Brain pericyte (primary cell): ENCODE results near the gene ANO4.
"Not testable (repeated sequence)": the region's sequence is repeated elsewhere in the genome, so short reads cannot be mapped to it uniquely, and the experiment has no call there.

ENCODE experiments used
- DNase-seq: peaks from one replicate; pipeline ENCODE4 v3.0.0-alpha.2; 2012; ENCODE audit warnings: low read depth, low spot score

ANO4 gene

DNA sequence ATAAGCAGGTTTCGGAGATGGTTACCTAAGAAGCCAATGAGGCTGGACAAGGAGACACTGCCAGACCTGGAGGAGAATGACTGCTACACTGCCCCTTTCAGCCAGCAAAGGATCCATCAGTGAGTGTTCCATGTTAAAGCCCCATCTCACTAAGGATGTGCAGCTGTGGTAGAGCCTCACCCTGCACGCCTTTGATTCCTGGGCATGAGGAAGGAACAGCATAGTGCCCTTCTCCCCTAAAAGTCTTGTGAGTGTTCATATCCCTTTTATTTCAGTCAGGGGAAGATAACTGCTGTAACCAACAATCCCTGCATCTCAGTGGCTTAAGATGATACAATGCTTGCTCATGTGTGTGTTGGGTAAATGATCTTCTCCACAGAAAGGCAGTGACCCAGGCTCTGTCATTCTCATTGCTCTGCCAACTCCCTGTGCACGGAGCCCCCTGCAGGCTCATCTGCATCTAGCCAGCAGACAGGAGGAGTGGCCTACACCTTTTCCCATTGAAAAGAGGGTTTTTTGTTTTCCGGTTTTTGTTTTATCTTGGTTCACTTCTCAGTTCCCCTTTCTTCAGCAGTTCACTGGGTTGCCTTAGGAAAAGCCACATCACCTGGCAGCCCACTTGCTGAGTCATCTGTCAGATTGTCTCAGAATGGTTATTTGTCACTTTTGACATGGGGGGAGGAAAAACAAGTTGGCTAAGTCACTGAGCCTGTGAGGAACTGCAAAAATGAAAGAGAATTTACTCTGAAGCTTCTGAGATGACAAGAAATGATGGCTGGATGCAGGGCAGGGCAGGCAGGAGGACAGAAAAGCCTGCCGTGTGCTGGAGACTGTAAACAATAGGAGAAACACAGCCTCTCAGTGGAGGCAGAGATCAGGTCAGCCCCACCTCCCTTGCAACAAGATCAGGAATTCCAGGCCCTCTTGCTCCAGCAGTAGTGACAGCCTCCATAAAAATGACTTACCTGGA is 193.3 kb downstream of the ANO4 start:
- no peak for DNase-seq

DNA sequence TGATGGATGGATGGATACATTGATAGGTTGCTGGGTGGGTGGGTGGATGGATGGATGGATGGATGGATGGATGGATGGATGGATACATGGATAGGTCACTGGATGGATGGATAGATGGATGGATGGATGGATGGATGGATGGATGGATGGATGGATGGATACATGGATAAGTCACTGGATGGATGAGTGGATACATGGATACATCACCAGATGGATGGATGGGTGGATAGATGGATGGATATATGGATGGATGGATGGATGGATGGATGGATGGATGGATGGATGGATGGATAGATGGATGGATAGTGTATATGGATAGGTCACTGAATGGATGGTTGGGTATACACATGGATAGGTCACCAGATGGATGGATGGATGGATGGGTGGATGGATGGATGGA is 194.9 kb downstream of the ANO4 start:
- DNase-seq, result not testable (repeated sequence)

DNA sequence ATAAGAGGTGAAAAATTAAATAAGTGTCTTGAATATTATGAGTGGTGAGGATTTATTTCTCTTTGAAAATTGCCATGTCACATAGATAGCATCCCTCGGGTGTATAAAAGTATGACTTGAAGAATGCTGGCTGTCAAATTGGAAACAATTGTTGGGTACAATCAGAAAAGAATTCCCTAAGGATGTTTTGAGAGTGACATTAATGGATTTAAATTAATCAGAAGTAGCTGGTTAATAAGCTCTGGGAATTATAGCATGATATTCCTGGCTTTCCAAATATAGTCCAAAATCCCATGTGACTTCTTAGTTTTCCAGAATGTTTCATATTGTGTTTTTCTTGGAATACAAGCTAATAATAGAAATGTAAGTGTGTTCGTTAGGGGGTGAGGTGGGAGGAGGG is 196.5 kb downstream of the ANO4 start:
- DNase-seq, result no peak

DNA sequence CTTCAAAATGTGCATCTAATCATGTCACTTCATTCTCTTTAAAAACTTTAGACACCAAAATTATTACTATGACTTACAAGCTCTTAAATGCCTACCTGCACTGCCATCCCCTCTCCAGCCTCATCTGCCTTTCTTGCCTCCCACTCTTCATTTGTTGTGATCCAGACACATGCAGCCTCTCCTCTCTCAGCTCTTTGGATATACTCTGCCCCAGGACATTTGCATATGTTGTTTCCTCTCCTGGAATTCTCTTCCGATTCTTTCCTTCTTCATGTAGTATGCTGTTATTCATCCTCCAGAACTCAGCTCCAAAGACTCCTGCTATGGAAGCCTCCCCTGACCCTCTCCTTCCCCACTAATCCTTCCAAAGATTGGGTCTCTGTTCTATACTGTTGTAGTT is 197.6 kb downstream of the ANO4 start:
- DNase-seq, result no peak

DNA sequence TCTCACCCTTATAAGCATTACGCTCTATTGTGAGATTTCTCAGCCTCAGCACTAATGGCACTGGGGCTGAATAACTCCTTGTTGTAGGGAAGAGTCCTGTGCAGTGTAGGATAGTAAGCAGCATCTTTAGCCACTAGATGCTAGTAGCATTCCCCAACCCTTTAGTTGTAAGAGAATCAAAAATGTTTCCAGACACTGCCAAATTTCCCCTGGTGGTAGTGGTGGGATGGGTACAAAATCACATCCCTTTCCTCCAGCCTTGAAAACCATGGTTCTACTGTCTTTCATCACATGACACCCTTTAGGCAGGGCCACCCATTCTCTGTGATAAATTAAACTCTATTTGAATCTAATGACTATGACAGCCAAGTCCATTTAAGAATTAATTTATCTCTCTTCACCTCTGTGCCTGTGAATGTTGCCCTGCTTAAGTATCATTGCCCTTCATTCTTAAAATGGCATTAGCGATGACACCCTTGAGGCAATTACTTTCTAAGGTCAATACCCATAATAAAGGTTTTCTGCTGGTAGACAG is 199.4 kb downstream of the ANO4 start:
- no peak for DNase-seq

DNA sequence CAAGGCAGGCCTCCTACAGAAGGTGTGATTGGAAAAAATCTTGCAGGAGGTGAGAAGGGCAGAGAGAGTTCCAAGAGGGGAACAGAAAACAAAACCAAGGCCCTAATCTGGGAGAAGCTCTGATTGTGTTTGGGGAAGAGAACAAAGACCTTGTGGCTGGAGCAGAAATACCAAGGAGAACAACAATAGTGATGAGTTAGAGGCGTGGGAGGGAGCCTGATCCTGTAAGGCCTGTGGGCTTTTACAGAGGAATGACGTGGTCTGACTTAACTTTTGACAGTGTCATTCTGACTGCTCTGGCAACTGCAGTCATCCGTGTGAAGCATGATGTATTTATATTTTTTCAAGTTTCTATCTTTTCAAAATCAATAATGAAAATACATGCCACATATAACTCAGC is 200.6 kb downstream of the ANO4 start:
- DNase-seq, result no peak

DNA sequence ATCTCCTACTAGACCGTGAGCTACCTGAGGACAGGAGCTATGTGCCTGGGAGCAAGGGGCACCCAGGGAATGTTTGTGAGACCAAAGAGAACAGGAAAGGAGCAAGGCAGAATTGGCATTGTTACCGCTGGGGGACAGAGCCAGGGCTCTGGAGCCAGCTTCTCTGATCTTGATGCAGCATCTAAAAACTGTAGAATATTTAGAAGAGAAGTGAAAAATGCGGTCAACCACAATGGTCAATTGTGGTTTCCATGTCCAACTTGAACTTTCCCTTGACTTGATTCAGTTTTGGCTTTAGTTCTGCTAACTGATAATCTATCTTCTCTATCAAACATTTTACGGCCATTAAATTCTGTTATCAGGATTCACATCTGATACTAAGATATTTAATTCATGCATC is 201.2 kb downstream of the ANO4 start:
- no peak for DNase-seq

DNA sequence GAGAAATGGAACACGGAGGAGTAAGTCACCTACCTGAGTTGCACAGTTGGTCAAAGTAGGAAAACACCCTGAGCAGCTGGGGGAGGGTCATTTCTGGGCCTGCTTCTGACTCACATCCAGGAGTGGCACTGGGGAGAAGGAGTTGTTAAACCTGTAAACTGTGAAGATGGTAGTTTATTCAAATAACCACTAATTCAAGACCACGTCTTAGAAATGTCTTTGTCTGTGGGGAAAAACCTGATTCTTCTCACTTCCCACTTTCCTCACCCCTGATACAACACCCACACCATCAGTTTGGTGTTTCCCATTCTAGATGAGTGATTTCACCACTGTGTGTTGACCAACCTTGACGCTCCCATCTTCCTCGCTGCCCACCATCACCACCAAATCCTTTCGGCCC is 207.1 kb downstream of the ANO4 start:
- no peak for DNase-seq

DNA sequence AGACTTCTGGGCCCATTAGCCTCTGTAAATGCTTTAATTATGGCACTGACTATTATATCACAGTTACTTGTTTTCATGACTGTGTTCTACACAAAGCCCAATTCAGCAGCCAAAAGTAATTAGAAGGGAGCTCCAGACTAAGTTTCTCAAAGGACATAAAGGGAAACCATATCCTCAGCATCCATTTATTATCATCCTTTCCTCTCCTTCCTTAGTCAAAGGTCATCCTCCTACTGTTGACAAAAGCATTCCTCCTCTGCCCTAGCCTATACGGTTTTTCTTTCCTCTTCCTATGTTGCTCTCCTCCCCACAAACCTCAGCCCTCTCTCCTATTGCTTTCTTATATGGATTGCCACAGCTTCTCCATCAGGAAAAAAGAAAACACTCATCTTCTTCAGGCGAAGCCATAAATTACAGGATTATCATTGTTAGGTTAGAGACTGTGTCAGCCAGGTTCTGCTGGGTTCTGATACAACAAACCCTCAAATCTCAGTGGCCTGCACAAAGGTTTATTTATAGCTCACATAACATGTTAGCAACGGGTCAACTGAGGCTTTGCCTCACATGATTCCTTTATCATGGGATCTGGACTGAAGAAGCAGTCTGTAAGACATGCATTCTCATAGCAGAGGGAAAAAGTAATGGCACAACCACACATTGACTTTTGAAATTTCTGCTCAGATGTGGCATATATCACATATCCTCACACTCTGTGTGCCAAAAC is 208.3 kb downstream of the ANO4 start:
- DNase-seq, result no peak

DNA sequence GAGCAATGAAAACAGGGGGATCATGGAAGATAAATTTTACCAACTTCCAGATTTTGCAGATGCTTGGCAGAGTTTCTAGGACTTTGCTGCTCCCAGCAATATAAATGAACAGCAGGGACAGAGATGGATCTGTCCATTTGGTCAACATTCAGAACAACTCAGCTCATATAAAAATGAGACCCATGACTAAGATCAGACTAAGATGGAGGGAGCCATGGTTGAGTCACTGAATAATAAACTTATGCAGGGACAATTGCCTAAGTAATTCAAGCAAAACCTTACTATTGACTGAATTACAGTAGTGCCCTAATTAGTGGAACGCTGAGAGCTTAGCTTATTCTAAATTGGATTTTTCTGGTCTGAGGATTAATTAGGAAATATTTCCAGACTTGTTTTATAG is 210.3 kb downstream of the ANO4 start:
- DNase-seq, result no peak

DNA sequence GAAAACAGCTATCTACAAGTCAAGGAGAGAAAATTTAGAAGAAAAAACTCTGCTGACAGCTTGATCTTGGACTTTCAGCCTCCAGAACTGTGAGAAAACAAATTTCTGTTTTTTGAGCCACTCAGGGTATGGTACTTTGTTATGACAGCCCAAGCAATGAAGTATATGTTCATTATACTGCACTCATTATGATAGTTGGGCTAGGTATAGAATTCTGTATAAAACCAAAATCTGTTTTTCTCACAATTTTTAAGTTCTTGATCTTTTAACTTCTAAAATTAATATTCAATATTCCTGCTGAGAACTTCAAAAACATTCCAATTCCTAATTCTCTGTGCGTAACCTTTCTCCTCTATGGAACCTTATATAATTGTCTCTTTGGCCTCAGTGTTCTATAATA is 214.7 kb downstream of the ANO4 start:
- DNase-seq, result no peak

DNA sequence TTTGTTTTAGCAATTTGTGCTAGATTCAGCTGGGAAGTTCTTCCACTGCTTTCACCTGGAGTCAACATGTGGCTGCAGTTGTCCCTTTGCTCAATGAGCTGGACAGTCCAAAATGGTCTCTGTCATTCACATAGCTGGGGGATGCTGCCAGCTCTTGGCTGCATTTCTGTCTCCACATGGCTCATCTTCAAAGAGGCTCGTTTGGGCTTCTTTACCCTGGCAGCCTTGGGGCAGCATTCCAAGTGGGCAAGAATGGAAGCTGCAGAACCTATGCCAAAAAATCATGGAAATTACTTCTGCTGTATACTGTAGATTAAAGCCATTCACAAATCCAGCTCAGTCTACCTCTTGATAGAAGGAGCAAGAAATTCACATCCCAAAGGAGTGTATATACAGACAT is 216.3 kb downstream of the ANO4 start:
- DNase-seq, result no peak

DNA sequence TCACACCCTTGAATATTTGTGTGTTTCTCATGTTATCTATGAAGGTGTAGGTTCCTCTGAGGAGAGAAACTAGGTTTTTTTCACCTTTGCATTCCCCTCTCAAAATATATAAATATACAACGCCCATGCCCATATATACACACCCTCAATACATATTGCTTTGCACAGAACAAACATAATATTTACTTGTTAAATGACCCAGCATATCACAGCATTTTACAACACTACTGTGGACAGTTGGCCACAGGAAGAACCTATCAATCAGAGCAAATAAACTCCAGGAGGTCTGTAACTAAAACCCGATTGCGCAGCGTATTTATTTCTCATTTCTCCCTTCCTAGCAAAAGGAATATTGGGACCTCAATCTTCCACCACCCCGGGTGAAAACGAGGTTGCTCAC is 219.4 kb downstream of the ANO4 start:
- DNase-seq, result no peak

DNA sequence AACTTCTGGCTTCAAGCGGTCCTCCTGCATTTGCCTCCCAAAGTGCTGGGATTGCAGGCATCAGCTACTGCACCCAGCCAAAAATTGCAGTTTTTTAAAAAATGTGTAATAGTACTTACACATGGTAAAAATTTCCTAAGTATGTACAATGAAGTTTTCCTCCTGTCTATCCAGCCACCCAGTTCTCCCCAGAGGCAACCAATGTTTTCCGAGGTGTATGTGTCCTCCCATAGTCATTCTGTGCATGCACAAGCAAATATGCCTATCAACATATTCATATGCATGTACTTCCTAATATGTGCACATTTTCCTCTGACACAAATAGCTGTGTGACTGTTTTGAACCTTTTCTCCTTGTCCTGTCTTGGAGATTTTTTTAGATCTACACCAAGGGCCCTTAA is 220.5 kb downstream of the ANO4 start:
- no peak for DNase-seq

DNA sequence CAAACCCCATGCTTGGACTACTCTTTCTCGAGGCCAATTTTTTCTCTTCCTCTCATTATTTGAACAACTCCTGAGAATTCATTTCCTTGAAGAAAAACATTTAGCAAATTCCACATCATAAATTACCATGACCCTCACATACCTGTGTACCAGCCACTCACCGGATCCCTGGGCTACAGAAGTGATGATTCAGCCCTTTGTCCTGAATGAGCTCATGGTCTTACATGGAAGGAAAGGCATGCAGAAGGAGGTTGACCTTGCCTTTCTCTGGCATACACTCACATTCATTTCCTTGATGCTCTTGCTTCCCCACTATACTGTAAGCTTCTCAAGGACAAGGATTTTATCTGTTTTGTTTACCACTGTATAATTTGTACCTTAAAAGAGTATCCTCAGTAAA is 224.0 kb downstream of the ANO4 start:
- no peak for DNase-seq

DNA sequence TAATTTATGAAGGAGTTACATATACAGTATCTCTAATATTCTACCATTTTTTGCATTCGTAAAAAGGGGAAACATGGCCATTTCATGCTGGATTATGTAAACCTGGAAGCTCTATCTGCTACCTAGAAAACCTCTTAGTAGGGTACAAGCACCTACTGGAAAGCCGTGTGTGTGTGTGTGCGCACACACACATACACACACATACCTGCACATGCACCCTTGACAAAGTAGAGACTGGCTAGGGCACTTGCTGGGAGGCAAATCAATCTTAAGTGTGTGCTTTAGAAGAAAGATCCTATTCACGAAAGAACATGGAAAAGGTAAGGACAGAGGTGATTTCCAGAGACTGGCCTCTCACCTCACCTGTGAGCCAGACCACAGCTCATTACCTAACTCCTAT is 224.6 kb downstream of the ANO4 start:
- no peak for DNase-seq

DNA sequence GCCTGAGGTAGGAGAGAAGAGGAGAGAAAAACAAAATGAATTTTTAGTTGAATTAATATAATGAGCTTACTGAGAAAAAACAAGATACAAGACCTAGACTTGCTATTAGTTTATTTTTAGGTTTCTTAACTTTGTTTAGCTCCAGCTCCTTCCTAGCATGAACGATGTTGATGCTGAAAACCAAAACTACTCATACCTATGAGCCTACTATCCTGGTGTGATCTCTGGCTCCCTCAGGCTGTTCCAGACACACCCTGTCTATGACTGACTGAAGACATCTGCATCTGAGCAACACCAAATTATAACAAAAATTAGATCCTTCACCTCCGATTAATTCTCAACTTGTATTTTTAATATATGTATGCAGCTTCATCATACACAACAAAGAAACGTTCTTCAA is 225.1 kb downstream of the ANO4 start:
- DNase-seq, result no peak

DNA sequence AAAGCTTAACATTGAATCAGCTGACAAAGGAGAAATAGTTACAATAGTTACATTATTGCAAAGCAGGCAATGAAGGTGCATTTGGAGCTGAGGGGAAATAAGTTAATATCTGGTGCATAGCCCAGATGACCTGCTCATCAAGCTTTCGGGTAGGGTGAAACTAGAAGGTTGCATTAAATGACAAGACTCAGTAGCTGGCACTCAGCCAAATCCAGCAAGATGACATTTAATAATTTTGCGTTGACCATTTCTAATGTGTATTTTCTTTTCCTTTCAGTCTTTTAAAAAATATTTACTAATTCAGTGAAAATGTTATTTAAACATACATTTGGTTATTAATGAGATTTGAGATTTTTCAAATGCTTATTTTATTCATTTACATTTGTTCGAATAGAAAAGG is 226.9 kb downstream of the ANO4 start:
- DNase-seq, result no peak

DNA sequence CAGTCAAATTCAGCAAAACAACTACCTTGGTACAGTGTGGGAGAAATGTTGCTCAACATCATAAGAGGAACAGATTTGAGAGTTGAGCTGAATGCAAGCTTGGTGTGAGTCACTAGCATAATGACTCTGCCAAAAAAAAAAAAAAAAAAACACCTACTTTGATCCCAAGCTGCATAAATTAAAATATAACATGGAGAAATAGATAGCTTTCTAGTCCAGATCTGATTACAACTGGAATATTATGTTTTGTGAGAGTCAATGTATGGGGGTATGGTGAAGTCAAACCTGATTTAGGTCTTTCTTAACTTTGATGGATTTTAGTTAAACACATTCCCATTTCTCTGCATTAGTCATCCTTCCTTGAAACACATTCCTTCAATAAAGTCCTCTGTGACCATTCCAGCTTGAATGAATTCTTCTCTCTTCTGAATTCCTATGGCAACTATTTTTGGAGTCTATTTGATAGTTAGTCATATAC is 227.4 kb downstream of the ANO4 start:
- DNase-seq, result no peak

DNA sequence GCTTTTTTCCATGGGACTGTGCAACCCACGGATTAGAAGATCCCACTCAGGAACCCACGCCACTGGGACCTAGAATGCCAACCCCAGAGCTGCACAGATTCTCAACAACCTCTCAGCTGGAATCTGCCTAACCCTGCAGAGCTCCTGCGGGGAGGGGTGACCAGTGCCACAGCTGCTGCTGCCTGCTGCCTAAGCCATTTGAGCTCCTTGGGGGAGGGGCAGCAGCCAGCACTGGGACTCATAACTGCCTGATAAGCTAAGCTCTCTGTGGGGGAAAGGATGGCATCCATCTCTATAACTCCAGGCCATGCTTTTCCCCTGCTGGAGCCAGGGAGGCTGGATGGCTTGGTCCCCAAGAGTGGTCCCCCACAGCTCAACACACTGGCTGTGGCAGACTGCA is 232.6 kb downstream of the ANO4 start:
- no peak for DNase-seq

DNA sequence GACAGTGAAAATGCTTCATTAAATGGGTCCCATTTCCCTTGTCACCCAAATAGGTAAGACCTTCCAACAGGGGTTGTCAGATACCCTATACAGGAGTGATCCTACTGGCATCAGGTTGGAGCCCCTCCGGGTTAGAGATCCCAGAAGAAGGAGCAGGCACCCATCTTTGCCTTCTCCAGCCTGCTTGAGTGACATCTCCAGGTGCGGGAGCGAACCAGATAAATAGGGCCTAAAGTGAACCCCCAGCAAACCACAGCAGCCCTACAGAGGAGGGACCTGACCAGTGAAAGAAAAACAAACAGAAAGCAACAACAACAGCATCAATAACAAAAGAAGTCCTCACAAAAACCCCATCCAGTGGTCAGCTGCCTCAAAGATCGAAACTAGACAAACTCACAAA is 233.2 kb downstream of the ANO4 start:
- no peak for DNase-seq

DNA sequence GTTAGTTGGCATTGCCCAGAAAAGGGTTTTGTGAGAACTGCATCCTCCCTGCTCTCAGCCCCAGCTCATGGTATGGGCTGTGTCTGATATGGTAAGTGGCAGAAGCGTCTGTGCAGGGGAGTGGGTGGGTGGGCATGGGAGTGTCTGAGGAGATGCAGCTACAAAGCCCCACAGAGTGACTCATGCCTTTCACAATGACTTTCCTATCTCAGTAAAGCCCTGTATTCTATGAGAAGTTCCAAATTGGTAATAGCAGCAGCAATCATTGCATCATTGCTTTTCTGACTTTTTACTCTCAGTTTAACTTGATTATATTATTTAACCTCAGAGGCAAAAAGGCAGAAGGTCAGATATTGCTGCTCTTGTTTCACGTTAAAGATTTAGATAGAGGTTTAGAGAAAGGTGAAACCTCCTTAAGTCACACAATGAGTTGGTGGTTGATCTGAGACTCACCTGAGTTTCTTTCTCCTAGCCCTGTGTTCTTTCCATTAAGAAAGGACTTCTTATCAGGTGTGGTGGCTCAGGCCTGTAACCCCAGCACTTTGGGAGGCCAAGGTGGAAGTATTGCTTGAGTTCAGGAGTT is 243.8 kb downstream of the ANO4 start:
- no peak for DNase-seq
